SK-N-SH treated with all-trans-retinoic acid at 6 μM for 48 hours (cell line): ENCODE results near the gene MALRD1.

ENCODE experiments used
- ATAC-seq: fragments of 200-7000 bp; cut with Tn5 transposase; 3 replicates; pipeline ENCODE4 v1.9.1; 2020; ENCODE audit warnings: mild to moderate bottlenecking, moderate library complexity
- ARNTL ChIP-seq: fragments of 450-650 bp; formaldehyde crosslinking; IDR thresholded peaks from 2 replicates; pipeline ENCODE4 v1.5.0; 2020; ENCODE audit warnings: low read depth, mild to moderate bottlenecking, moderate library complexity, borderline replicate concordance
- ESRRG ChIP-seq: fragments of 250-450 bp; sonication (Bioruptor Pico); IDR thresholded peaks from 2 replicates; pipeline ENCODE4 v1.6.1; 2021; ENCODE audit warnings: mild to moderate bottlenecking
- PATZ1 ChIP-seq: fragments of 250-450 bp; sonication (Bioruptor Pico); IDR thresholded peaks from 2 replicates; pipeline ENCODE4 v1.8.0; 2020; ENCODE audit warnings: mild to moderate bottlenecking, moderate library complexity, borderline replicate concordance
- PPARA ChIP-seq: fragments of 250-450 bp; sonication (Bioruptor Pico); IDR thresholded peaks from 2 replicates; pipeline ENCODE4 v1.5.0; 2020; ENCODE audit warnings: mild to moderate bottlenecking, borderline replicate concordance
- RARB ChIP-seq: fragments of 250-450 bp; sonication (Bioruptor Pico); IDR thresholded peaks from 2 replicates; pipeline ENCODE4 v1.8.0; 2021; ENCODE audit warnings: mild to moderate bottlenecking, moderate library complexity
- SNAI2 ChIP-seq: fragments of 250-450 bp; sonication (Bioruptor Pico); IDR thresholded peaks from 2 replicates; pipeline ENCODE4 v1.5.0; 2020; ENCODE audit warnings: mild to moderate bottlenecking, moderate library complexity
- TCF4 ChIP-seq: fragments of 250-450 bp; sonication (Bioruptor Pico); IDR thresholded peaks from 2 replicates; pipeline ENCODE4 v1.8.0; 2021; ENCODE audit warnings: mild to moderate bottlenecking, moderate library complexity, borderline replicate concordance
- TOX ChIP-seq: fragments of 250-450 bp; sonication (Bioruptor Pico); IDR thresholded peaks from 2 replicates; pipeline ENCODE4 v1.8.0; 2021; ENCODE audit warnings: mild to moderate bottlenecking, moderate library complexity, borderline replicate concordance
- ZFP30 ChIP-seq: fragments of 450-650 bp; formaldehyde crosslinking; IDR thresholded peaks from 2 replicates; pipeline ENCODE4 v1.5.0; 2022; ENCODE audit warnings: mild to moderate bottlenecking, moderate library complexity
- ZNF70 ChIP-seq: fragments of 450-650 bp; formaldehyde crosslinking; IDR thresholded peaks from 2 replicates; pipeline ENCODE4 v1.5.0; 2020; ENCODE audit warnings: mild to moderate bottlenecking, moderate library complexity
- ZNF8 ChIP-seq: fragments of 450-650 bp; formaldehyde crosslinking; IDR thresholded peaks from 2 replicates; pipeline ENCODE4 v1.5.0; 2020; ENCODE audit warnings: mild to moderate bottlenecking, moderate library complexity
- TF ChIP-seq, protein P1 (sequence below): fragments of 250-450 bp; sonication (Bioruptor Pico); IDR thresholded peaks from 2 replicates; pipeline ENCODE4 v1.5.0; 2020; ENCODE audit warnings: mild to moderate bottlenecking, moderate library complexity
- TF ChIP-seq, protein P2 (sequence below): fragments of 250-450 bp; sonication (Bioruptor Pico); IDR thresholded peaks from 2 replicates; pipeline ENCODE4 v1.8.0; 2021; ENCODE audit warnings: low read depth, mild to moderate bottlenecking, moderate library complexity, borderline replicate concordance
- TF ChIP-seq, protein P3 (sequence below): fragments of 250-450 bp; sonication (Bioruptor Pico); IDR thresholded peaks from 2 replicates; pipeline ENCODE4 v1.5.1; 2020; ENCODE audit warnings: low read depth, mild to moderate bottlenecking, moderate library complexity
- TF ChIP-seq, protein P4 (sequence below): fragments of 250-450 bp; sonication (Bioruptor Pico); IDR thresholded peaks from 2 replicates; pipeline ENCODE4 v1.5.1; 2021; ENCODE audit warnings: mild to moderate bottlenecking, moderate library complexity

MALRD1 gene

GRCh38 chr10:19719284-19719683, 670.7 kb downstream of the MALRD1 start:
- TF ChIP-seq, protein P1, sequence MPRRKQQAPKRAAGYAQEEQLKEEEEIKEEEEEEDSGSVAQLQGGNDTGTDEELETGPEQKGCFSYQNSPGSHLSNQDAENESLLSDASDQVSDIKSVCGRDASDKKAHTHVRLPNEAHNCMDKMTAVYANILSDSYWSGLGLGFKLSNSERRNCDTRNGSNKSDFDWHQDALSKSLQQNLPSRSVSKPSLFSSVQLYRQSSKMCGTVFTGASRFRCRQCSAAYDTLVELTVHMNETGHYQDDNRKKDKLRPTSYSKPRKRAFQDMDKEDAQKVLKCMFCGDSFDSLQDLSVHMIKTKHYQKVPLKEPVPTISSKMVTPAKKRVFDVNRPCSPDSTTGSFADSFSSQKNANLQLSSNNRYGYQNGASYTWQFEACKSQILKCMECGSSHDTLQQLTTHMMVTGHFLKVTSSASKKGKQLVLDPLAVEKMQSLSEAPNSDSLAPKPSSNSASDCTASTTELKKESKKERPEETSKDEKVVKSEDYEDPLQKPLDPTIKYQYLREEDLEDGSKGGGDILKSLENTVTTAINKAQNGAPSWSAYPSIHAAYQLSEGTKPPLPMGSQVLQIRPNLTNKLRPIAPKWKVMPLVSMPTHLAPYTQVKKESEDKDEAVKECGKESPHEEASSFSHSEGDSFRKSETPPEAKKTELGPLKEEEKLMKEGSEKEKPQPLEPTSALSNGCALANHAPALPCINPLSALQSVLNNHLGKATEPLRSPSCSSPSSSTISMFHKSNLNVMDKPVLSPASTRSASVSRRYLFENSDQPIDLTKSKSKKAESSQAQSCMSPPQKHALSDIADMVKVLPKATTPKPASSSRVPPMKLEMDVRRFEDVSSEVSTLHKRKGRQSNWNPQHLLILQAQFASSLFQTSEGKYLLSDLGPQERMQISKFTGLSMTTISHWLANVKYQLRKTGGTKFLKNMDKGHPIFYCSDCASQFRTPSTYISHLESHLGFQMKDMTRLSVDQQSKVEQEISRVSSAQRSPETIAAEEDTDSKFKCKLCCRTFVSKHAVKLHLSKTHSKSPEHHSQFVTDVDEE (CRISPR knock-in tag), result no peak
- TF ChIP-seq, protein P2, sequence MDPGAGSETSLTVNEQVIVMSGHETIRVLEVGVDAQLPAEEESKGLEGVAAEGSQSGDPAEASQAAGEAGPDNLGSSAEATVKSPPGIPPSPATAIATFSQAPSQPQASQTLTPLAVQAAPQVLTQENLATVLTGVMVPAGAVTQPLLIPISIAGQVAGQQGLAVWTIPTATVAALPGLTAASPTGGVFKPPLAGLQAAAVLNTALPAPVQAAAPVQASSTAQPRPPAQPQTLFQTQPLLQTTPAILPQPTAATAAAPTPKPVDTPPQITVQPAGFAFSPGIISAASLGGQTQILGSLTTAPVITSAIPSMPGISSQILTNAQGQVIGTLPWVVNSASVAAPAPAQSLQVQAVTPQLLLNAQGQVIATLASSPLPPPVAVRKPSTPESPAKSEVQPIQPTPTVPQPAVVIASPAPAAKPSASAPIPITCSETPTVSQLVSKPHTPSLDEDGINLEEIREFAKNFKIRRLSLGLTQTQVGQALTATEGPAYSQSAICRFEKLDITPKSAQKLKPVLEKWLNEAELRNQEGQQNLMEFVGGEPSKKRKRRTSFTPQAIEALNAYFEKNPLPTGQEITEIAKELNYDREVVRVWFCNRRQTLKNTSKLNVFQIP, result no peak
- TF ChIP-seq SNAI2 (no peak), TCF4 (no peak), TOX (CRISPR knock-in tag) (0 out of 2 replicates have a peak, but pooled peaks have one; percentile 27)
- ATAC-seq, result peak; percentile 98

- no peak for TF ChIP-seq ZNF70
- no peak for TF ChIP-seq PPARA (CRISPR knock-in tag)
- TF ChIP-seq, protein P1 (CRISPR knock-in tag), result no peak
- no peak for TF ChIP-seq ZNF8 (CRISPR knock-in tag)
- TF ChIP-seq, protein P3, sequence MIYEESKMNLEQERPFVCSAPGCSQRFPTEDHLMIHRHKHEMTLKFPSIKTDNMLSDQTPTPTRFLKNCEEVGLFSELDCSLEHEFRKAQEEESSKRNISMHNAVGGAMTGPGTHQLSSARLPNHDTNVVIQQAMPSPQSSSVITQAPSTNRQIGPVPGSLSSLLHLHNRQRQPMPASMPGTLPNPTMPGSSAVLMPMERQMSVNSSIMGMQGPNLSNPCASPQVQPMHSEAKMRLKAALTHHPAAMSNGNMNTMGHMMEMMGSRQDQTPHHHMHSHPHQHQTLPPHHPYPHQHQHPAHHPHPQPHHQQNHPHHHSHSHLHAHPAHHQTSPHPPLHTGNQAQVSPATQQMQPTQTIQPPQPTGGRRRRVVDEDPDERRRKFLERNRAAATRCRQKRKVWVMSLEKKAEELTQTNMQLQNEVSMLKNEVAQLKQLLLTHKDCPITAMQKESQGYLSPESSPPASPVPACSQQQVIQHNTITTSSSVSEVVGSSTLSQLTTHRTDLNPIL (CRISPR knock-in tag), result no peak
- TF ChIP-seq, protein P2, result no peak
- TF ChIP-seq ESRRG (CRISPR knock-in tag), result no peak
- no peak for TF ChIP-seq TCF4
- TF ChIP-seq ZFP30 (CRISPR knock-in tag), result no peak
- TF ChIP-seq, protein P4, sequence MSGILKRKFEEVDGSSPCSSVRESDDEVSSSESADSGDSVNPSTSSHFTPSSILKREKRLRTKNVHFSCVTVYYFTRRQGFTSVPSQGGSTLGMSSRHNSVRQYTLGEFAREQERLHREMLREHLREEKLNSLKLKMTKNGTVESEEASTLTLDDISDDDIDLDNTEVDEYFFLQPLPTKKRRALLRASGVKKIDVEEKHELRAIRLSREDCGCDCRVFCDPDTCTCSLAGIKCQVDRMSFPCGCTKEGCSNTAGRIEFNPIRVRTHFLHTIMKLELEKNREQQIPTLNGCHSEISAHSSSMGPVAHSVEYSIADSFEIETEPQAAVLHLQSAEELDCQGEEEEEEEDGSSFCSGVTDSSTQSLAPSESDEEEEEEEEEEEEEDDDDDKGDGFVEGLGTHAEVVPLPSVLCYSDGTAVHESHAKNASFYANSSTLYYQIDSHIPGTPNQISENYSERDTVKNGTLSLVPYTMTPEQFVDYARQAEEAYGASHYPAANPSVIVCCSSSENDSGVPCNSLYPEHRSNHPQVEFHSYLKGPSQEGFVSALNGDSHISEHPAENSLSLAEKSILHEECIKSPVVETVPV (CRISPR knock-in tag), result no peak
- no peak for TF ChIP-seq RARB
- ATAC-seq, result no peak
Measured at GRCh38 chr10:19724287-19724686, 675.7 kb downstream of the MALRD1 start.

GRCh38 chr10:19728376-19728775, 679.8 kb downstream of the MALRD1 start:
- TF ChIP-seq, protein P4 (CRISPR knock-in tag), result no peak
- no peak for TF ChIP-seq PATZ1
- TF ChIP-seq, protein P3 (CRISPR knock-in tag), result no peak
- no peak for TF ChIP-seq ARNTL (CRISPR knock-in tag)
- TF ChIP-seq, all 23 proteins: peak for 0
- no peak for ATAC-seq
